Kidney (tissue), 14 donors: ENCODE measurements around the gene FBXO8. TPM values are rescaled to one million over a fixed set of nuclear protein-coding genes. Genes with fewer than 3 reads are reported as not detected.

Experiments
- DNase-seq, 5 donors: peaks; one replicate each; pipeline ENCODE4 v3.0.0-alpha.2; 2013 to 2020
- FAIRE-seq: peaks from 2 replicates; lab custom pipeline; 2012; peaks lifted over from hg19 to GRCh38; lab: Jason Lieb, UNC
- H3K27ac ChIP-seq, 2 donors: one replicate each; pipeline ENCODE4 v1.7.0; 2013; ENCODE audit warnings: low read depth in 2 of 2, low read length in 2 of 2, inconsistent platforms in 1 of 2
- H3K27me3 ChIP-seq: one replicate; pipeline ENCODE4 v1.7.1; 2013; ENCODE audit warnings: low read length, inconsistent platforms; ENCODE audit not compliant: control insufficient read depth, insufficient read depth
- H3K36me3 ChIP-seq, 3 donors: one replicate each; pipeline versions ENCODE4 v1.7.0 to v1.7.1; 2013; ENCODE audit warnings: low read length in 3 of 3, control low read depth in 1 of 3, inconsistent platforms in 1 of 3; ENCODE audit not compliant: insufficient read depth in 3 of 3, control insufficient read depth in 2 of 3
- H3K4me1 ChIP-seq, 3 donors: one replicate each; pipeline versions ENCODE4 v1.7.0 to v1.7.1; 2013; ENCODE audit warnings: low read length in 3 of 3, inconsistent platforms in 1 of 3, low read depth in 1 of 3; ENCODE audit not compliant: control insufficient read depth in 2 of 3, insufficient read depth in 2 of 3
- H3K4me3 ChIP-seq, 3 donors: one replicate each; pipeline versions ENCODE4 v1.7.0 to v1.8.1; 2013; ENCODE audit warnings: low read length in 3 of 3, control low read depth in 1 of 3, inconsistent platforms in 1 of 3
- H3K9ac ChIP-seq, 3 donors: one replicate each; pipeline versions ENCODE4 v1.7.0 to v1.7.1; 2013; ENCODE audit warnings: low read length in 3 of 3, control low read depth in 1 of 3, inconsistent platforms in 1 of 3
- H3K9me3 ChIP-seq, 3 donors: one replicate each; pipeline versions ENCODE4 v1.7.0 to v1.7.1; 2013; ENCODE audit warnings: low read length in 3 of 3, control low read depth in 1 of 3, inconsistent platforms in 1 of 3; ENCODE audit not compliant: control insufficient read depth in 2 of 3, insufficient read depth in 1 of 3
- intact Hi-C: fragments of 100-400 bp; cut with DNase I; formaldehyde crosslinking; loops from one replicate; pipeline ENCODE4 v1.11.1; 2022
- polyA plus RNA-seq: library from polyadenylated mRNA; stranded (reverse); fragments of 350-450 nt; fragmentation: Illumina TruSeq; extraction: RNeasy Lipid Tissue Mini Kit (QIAGEN cat#74804); gene quantifications from one replicate; pipeline ENCODE4 v1.2.3, GENCODE V29; 2014; ENCODE audit warnings: low read depth, low replicate concordance; ENCODE audit not compliant: insufficient read depth
- total RNA-seq: library from RNA; stranded (reverse); fragmentation: NEBNext Ultra II Directional; extraction: Animal tissue kit (Norgen Biotek cat#: 25700); gene quantifications from one replicate; pipeline ENCODE4 v1.2.1, GENCODE V29; 2021
- TF ChIP-seq, protein P1 (sequence below): IDR thresholded peaks from 3 replicates; pipeline ENCODE4 v1.5.1; 2012; ENCODE audit warnings: mild to moderate bottlenecking, moderate library complexity, borderline replicate concordance; ENCODE audit not compliant: insufficient read depth; ENCODE audit errors: extremely low read depth
- donor health status: control.
- donor health status: control.
- donor health status: control.
- donor health status: control.
- donor health status: control.
- donor health status: DM: yes; HTN: yes; CAD: no.
- donor health status: Normal renal cell carcinoma (clear cell type).

Gene FBXO8
- total and polyA plus RNA-seq, 2 donors from 2014 or later, result 35.3 to 36.3 TPM

GRCh38 chr4:174189392-174190015 is 94.0 kb downstream of the FBXO8 start:
- DNase-seq, result no peak
- Histone ChIP-seq H3K4me3 (no peak overlapping the region), H3K27me3 (no peaks in the 10 kb centered on the region), H3K4me1 (no peaks in the 10 kb centered on the region), H3K9me3 (no peaks in the 10 kb centered on the region), H3K27ac (no peak overlapping the region), H3K9ac (no peak overlapping the region), H3K36me3 (no peaks in the 10 kb centered on the region)
- FAIRE-seq, result no peak
- TF ChIP-seq, protein P1, sequence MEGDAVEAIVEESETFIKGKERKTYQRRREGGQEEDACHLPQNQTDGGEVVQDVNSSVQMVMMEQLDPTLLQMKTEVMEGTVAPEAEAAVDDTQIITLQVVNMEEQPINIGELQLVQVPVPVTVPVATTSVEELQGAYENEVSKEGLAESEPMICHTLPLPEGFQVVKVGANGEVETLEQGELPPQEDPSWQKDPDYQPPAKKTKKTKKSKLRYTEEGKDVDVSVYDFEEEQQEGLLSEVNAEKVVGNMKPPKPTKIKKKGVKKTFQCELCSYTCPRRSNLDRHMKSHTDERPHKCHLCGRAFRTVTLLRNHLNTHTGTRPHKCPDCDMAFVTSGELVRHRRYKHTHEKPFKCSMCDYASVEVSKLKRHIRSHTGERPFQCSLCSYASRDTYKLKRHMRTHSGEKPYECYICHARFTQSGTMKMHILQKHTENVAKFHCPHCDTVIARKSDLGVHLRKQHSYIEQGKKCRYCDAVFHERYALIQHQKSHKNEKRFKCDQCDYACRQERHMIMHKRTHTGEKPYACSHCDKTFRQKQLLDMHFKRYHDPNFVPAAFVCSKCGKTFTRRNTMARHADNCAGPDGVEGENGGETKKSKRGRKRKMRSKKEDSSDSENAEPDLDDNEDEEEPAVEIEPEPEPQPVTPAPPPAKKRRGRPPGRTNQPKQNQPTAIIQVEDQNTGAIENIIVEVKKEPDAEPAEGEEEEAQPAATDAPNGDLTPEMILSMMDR, result no peak
- intact Hi-C loops, result no loop called here

Other genes with a start within 250 kb of the FBXO8 start
- gene CEP44, start 244 bp upstream of the FBXO8 start, total RNA-seq, result 14.7 TPM
- gene CEP44, start 244 bp upstream of the FBXO8 start, polyA plus RNA-seq, result 5.0 TPM
- gene HPGD, start 238.8 kb upstream of the FBXO8 start, total RNA-seq, result 9.4 TPM
- gene HPGD, start 238.8 kb upstream of the FBXO8 start, polyA plus RNA-seq, result 42.5 TPM